ENCODE results near the gene CLASRP.
A peak's percentile ranks its signal among the peaks of the same experiment; 100 is the strongest.
"Not testable (repeated sequence)": the region's sequence is repeated elsewhere in the genome, so short reads cannot be mapped to it uniquely, and the experiment has no call there.

The CLASRP gene

GRCh38 chr19:44999131-44999925 lies 39.5 kb upstream of the CLASRP start:
- ATAC-seq: not testable (repeated sequence)

GRCh38 chr19:45000665-45001064 lies 38.2 kb upstream of the CLASRP start:
- ATAC-seq: not testable (repeated sequence)

- TF ChIP-seq ESRRG (CRISPR knock-in tag; IDR thresholded peaks at IDR 0.05): 0 out of 2 replicates have a peak, but pooled peaks have one; percentile 42
- 0 out of 2 replicates have a peak, but pooled peaks have one; percentile 34 for TF ChIP-seq PATZ1 (CRISPR knock-in tag; IDR thresholded peaks at IDR 0.05; ENCODE audit: borderline replicate concordance)
- TF ChIP-seq ZFP30 (CRISPR knock-in tag; IDR thresholded peaks at IDR 0.05): no peak
- ATAC-seq: peak; percentile 58
These were observed 37.6 kb upstream of the CLASRP start, which contains the start of gene RELB for GRCh38 chr19:45001087-45001739. TSS of gene RELB (plus strand) at chr19:45001464. CDS start at chr19:45001580, 116 bp downstream.

- TF ChIP-seq ISL1 (CRISPR knock-in tag; IDR thresholded peaks at IDR 0.05) (no peak), TCF4 (CRISPR knock-in tag; IDR thresholded peaks at IDR 0.05; ENCODE audit: borderline replicate concordance) (no peak), ZNF565 (CRISPR knock-in tag; conservative IDR thresholded peaks at IDR 0.05; ENCODE audit: low read depth) (no peak), ZFP3 (CRISPR knock-in tag; IDR thresholded peaks at IDR 0.05) (no peak), RARB (CRISPR knock-in tag; IDR thresholded peaks at IDR 0.05) (no peak), PPARA (CRISPR knock-in tag; IDR thresholded peaks at IDR 0.05; ENCODE audit: borderline replicate concordance) (no peak), CSRNP3 (CRISPR knock-in tag; IDR thresholded peaks at IDR 0.05) (no peak), CSDC2 (CRISPR knock-in tag; IDR thresholded peaks at IDR 0.05) (no peak), POU6F1 (CRISPR knock-in tag; IDR thresholded peaks at IDR 0.05; ENCODE audit: borderline replicate concordance, low read depth) (no peak), PATZ1 (CRISPR knock-in tag; IDR thresholded peaks at IDR 0.05; ENCODE audit: borderline replicate concordance) (no peak)
- ATAC-seq: no peak
These were observed 35.4 kb upstream of the CLASRP start for GRCh38 chr19:45003485-45003884.

GRCh38 chr19:45005787-45006186 lies 33.1 kb upstream of the CLASRP start:
- ATAC-seq: no peak
- TF ChIP-seq OSR1 (CRISPR knock-in tag; IDR thresholded peaks at IDR 0.05) (no peak), GLIS3 (CRISPR knock-in tag; IDR thresholded peaks at IDR 0.05) (no peak), ZFP30 (CRISPR knock-in tag; IDR thresholded peaks at IDR 0.05) (no peak), BACH2 (CRISPR knock-in tag; IDR thresholded peaks at IDR 0.05; ENCODE audit: borderline replicate concordance) (no peak), TSHZ2 (CRISPR knock-in tag; IDR thresholded peaks at IDR 0.05) (no peak), ZFP3 (CRISPR knock-in tag; IDR thresholded peaks at IDR 0.05) (no peak), TOX (CRISPR knock-in tag; IDR thresholded peaks at IDR 0.05; ENCODE audit: borderline replicate concordance) (no peak)

Data from SK-N-SH treated with all-trans-retinoic acid at 6 μM for 48 hours (cell line).